Measurements from ENCODE around the gene KCNJ6.
"Not testable (repeated sequence)": the region's sequence is repeated elsewhere in the genome, so short reads cannot be mapped to it uniquely, and the experiment has no call there.

The KCNJ6 gene

GRCh38 chr21:37618081-37618480 is 298.2 kb downstream of the KCNJ6 start:
- in situ Hi-C loops (cut with MboI; ENCODE audit: low sequenced_read_pairs): no loop called here

GRCh38 chr21:37615962-37616361 is 300.3 kb downstream of the KCNJ6 start:
- in situ Hi-C loops (cut with MboI; ENCODE audit: low sequenced_read_pairs): no loop called here

- in situ Hi-C loops (cut with MboI; ENCODE audit: low sequenced_read_pairs): no loop called here
Measured at GRCh38 chr21:37614351-37614875, 301.8 kb downstream of the KCNJ6 start.

DNA sequence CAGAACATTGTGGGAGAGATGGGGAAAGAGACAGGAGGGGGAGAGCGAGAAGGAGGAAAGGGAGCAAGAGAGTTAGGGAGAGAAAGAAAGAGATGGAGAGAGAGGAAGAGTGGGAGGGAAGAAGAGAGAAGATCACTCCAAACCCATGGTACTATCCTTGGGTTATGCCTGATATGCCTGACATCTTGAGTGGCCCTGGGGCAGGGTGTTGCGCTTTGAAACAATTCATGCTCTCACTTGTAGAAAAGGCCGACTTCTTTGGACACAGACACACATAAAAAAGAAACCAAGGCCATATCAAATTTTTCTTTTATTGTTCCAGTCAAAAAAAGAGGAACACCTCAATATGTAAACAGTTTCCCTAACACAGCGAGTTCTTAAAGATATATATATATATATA is 309.2 kb downstream of the KCNJ6 start:
- in situ Hi-C loops (cut with MboI; ENCODE audit: low sequenced_read_pairs): no loop called here

- in situ Hi-C loops (cut with MboI; ENCODE audit: low sequenced_read_pairs): no loop called here
Measured at GRCh38 chr21:37606549-37606948, 309.7 kb downstream of the KCNJ6 start.

GRCh38 chr21:37605006-37605405 is 311.3 kb downstream of the KCNJ6 start:
- in situ Hi-C loops (cut with MboI; ENCODE audit: low sequenced_read_pairs): no loop called here

DNA sequence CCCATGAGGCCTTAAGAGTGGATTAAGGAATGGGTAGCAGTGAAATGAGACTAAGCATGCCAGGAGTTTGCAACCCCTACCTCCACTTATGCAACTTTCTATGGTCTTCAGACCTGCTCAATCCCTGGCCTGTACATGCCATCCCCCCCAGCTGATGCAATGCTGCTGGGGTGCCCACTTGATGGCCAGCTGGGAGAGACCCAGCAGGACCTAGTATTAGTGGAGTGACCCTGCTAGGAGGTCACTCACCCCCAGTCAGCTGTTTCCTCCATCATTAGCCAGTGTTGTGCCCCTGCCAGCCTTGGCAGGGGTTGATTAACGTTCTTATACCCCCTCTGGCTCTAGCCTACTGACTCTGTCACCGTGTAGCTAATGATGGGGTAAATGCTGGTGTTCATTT is 313.1 kb downstream of the KCNJ6 start:
- in situ Hi-C loops (cut with MboI; ENCODE audit: low sequenced_read_pairs): no loop called here

GRCh38 chr21:37601915-37602314 is 314.3 kb downstream of the KCNJ6 start:
- in situ Hi-C loops (cut with MboI; ENCODE audit: low sequenced_read_pairs): no loop called here

DNA sequence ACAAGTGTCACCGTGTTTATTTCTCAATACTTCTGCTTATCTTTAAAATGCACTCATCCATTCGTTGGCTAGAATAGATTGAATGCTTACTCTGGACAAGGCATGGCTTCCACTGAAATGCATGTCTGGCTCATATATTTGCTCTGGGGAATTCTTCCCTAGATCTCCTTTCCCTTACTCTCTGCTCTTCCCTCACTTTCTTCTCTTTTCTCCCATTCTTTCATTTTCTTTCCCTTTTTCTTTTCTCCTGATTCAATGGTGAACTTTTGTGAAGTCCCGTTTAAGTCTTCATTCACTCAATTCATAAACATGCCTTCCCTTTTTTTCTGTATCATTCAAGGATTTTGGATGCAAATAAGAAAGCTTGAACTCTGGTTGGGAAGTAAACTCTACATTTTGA is 315.2 kb downstream of the KCNJ6 start:
- in situ Hi-C loops (cut with MboI; ENCODE audit: low sequenced_read_pairs): no loop called here

DNA sequence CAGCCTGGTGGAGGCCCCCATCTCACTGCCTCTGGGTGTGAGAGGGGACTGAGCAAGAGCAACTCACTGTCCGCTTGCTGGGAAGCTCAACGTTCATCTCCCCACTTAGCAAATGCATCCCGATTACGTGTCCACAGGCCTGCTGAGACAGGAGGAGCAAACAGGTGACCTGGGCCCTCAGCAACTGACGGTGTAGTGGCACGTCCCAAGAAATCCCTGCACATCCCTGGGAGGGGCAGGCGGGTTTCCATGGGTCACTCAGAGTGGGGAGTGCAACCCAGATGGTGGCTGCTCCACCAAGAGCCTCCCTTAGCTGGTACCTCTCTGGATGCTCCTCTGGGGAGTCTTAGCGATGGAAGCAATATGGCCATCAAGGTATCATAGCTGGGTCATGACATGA is 320.3 kb downstream of the KCNJ6 start:
- in situ Hi-C loops (cut with MboI; ENCODE audit: low sequenced_read_pairs): no loop called here

GRCh38 chr21:37594472-37594951 is 321.7 kb downstream of the KCNJ6 start:
- in situ Hi-C loops (cut with MboI; ENCODE audit: low sequenced_read_pairs): no loop called here

GRCh38 chr21:37593740-37594471 is 322.4 kb downstream of the KCNJ6 start:
- in situ Hi-C loops (cut with MboI; ENCODE audit: low sequenced_read_pairs): no loop called here

GRCh38 chr21:37593015-37593414 is 323.2 kb downstream of the KCNJ6 start:
- in situ Hi-C loops (cut with MboI; ENCODE audit: low sequenced_read_pairs): no loop called here

DNA sequence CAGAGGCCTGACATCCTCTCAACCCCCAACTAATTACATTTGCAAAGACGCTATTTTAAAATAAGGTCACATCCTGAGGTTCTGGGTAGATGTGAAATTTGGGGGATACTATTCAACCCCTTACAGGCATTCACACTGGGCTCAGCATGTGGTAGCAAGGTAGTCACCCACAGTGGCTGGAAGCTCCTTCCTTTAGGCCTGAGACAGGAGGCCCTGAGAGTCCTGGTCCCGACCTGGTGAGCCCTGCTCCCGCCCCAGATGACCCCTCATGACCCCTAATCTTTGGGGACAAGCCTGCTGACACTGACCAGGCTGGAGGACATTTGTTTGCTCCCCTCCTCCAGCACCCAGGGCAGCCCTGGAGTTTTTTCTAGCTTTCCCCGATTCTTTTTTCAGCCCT is 323.8 kb downstream of the KCNJ6 start:
- in situ Hi-C loops (cut with MboI; ENCODE audit: low sequenced_read_pairs): no loop called here

GRCh38 chr21:37591994-37592393 is 324.3 kb downstream of the KCNJ6 start:
- in situ Hi-C loops (cut with MboI; ENCODE audit: low sequenced_read_pairs): not testable (repeated sequence)

DNA sequence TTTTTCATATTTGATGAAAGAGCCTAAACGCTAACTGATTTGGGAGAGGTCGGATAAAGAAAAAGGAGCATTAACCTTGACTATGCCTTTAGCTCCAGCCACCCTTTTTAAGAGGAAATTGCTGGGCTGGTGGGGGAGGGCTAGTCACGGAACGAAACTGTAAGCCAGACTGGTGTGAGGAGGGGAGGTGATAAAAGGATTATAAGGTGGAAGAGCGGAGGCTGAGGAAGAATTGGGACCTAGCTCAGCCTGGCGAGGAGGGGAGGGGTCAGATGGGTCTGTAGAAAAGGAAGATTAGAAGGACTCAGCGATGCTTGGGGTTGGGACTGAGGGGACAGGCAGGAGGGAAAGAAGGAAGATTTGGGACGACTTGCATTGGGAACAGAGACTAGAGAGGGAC is 325.4 kb downstream of the KCNJ6 start:
- in situ Hi-C loops (cut with MboI; ENCODE audit: low sequenced_read_pairs): not testable (repeated sequence)

GRCh38 chr21:37588644-37589043 is 327.6 kb downstream of the KCNJ6 start:
- in situ Hi-C loops (cut with MboI; ENCODE audit: low sequenced_read_pairs): not testable (repeated sequence)

GRCh38 chr21:37587635-37588177 is 328.6 kb downstream of the KCNJ6 start:
- in situ Hi-C loops (cut with MboI; ENCODE audit: low sequenced_read_pairs): no loop called here

- in situ Hi-C loops (cut with MboI; ENCODE audit: low sequenced_read_pairs): no loop called here
Measured at GRCh38 chr21:37587203-37587602, 329.1 kb downstream of the KCNJ6 start.

DNA sequence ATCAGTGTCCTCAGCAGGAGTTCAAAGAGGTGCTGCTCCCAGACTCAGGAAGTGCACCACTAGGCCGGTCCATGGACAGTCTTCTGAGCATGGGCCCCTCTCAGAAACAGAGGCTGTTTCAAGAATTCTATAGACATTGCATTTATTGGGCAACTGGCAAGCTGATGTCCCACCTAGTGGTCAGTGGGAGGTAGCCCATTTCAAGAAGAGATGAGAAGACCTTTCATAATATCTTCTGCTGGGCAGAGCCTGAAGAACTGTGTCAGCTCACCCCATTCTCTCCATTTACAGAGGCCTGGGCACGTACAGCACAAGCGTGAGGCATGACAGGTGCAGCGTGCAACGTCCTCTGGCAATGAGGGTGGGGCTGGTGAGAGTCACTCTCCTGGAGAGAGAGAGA is 333.7 kb downstream of the KCNJ6 start:
- in situ Hi-C loops (cut with MboI; ENCODE audit: low sequenced_read_pairs): no loop called here

DNA sequence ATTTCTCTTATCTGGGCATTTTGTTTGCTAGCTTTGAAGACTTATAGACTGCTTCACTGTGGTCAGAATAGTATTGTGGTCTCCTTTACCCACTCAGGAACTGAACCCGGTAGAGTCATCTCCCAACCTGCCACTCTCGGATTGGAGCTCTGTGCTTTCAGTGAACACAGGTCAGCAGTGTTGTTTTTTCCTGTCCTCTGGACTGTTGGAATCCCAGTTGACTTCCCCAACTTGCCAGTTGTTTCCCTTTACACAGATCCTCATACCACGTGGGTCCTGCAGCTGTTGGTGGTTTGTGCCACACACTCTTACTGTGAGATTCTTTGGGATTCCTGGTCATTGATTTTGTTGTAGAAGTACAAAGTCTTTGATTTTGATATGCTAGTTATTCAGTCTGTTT is 335.6 kb downstream of the KCNJ6 start:
- in situ Hi-C loops (cut with MboI; ENCODE audit: low sequenced_read_pairs): no loop called here

DNA sequence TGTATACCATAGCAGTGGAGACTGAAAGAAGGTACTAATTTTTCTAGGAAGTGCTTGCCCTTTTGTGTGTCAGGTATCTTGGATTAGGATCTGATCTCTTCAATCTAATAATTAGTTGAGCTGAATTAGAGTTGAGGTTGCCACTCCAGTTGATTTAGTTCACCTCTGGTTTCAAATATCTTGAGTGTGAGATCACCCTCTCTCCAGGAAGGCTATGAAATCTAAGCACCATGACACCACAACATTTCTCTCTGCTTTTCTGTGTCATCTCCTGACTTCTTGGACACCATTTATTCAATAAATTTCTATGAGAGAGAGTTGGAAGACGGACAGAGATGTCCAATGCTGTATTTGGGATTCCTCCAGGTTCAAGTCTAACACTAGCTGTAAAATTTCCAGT is 336.9 kb downstream of the KCNJ6 start:
- in situ Hi-C loops (cut with MboI; ENCODE audit: low sequenced_read_pairs): no loop called here

Measured in HL-60/S4 (cell line).